Measurements from ENCODE around the gene CAPN13. TPM values are rescaled to one million over a fixed set of nuclear protein-coding genes. Genes with fewer than 3 reads are reported as not detected.
A peak's percentile ranks its signal among the peaks of the same experiment; 100 is the strongest.

CAPN13 gene
- total RNA-seq, 2 donors from 2014 or later: 1.1 TPM; not detected in 1

DNA sequence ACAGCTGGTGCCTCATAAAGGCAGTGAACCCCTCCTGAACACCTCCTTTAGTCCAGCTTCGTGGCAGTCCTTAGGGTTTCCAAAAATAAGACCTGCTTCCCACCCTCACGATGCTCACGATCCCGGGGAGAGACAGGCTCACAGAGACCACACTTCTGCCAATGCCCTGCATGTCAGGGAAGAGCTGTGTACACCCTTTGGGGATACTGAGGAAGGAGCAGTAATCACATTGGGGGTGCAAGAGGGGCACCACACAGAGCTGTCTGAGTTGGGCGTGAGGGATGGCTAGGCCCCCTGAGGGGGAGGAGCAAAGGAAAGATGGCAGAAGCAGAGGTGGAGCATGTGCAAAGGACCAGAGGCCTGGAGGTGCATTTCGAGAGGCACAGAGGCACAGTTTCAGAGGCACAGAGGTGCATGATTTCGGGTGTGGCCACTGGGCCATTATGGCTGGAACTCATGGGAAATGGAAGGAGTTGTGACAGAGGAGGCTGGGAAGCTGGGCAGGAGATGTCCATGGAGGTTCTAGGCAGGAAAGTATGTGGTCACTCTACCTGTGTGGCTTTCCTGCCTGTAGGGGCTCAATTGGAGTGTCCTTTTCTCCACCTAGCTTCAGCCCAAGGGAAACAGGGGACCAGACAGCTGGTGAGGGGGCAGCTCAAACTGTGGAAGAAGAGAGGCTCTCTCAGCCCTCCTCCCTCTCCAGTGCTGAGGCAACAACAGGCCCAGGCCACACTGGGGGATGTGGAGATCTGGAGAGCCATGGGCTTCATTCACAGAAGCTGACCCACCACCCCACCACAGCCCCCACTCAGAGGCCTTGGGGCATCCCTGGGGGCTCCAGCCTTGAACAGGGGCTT, 115.9 kb downstream of the CAPN13 start:
- Histone ChIP-seq H3K36me3 (no peaks in the 10 kb centered on the region), H3K4me1 (ENCODE audit: control insufficient read depth in 1 of 2, low read depth in 2 of 2) (peaks cover 37 to 91% of the 10 kb centered on the region in 2 donors), H3K4me3 (no peak overlapping the region), H3K27me3 (replicated peaks; ENCODE audit: insufficient read depth) (no peaks in the 10 kb centered on the region), H3K27ac (peak overlapping the region; percentile 97 to 99), H3K9me3 (no peaks in the 10 kb centered on the region)
- TF ChIP-seq, protein P1, sequence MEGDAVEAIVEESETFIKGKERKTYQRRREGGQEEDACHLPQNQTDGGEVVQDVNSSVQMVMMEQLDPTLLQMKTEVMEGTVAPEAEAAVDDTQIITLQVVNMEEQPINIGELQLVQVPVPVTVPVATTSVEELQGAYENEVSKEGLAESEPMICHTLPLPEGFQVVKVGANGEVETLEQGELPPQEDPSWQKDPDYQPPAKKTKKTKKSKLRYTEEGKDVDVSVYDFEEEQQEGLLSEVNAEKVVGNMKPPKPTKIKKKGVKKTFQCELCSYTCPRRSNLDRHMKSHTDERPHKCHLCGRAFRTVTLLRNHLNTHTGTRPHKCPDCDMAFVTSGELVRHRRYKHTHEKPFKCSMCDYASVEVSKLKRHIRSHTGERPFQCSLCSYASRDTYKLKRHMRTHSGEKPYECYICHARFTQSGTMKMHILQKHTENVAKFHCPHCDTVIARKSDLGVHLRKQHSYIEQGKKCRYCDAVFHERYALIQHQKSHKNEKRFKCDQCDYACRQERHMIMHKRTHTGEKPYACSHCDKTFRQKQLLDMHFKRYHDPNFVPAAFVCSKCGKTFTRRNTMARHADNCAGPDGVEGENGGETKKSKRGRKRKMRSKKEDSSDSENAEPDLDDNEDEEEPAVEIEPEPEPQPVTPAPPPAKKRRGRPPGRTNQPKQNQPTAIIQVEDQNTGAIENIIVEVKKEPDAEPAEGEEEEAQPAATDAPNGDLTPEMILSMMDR (IDR thresholded peaks at IDR 0.05): no peak
- DNase-seq (ENCODE audit: low spot score): no peak
- no peak for ATAC-seq (ENCODE audit: insufficient number of reproducible peaks, low FRiP score, low read depth)

DNA sequence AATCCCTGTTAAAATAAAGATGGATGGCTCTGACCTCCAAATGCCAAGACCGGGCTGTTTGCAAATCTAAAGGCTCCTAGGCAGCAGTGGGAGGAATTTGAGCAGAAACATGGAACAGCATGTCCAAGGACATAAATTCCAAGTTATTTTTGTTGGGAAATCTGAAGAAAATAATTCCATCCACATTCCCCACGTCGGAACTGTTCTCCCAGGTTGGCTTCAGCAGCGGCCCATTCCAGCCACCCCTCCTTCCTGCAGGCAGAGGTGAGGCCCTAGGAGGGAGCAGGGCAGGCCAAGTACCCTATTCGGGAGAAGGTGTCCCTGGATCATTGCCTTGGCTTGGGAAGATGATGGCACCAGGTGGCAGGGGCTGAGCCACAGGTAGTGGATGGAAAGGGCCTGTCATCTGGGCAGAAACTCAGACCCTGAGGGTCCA, 117.1 kb downstream of the CAPN13 start:
- no peaks in the 10 kb centered on the region for H3K27me3 ChIP-seq (replicated peaks; ENCODE audit: insufficient read depth)
- no peak overlapping the region for H3K4me3 ChIP-seq
- peaks cover 34 to 93% of the 10 kb centered on the region in 2 donors for H3K4me1 ChIP-seq (ENCODE audit: control insufficient read depth in 1 of 2, low read depth in 2 of 2)
- DNase-seq (ENCODE audit: low spot score): no peak
- H3K36me3 ChIP-seq: no peaks in the 10 kb centered on the region
- TF ChIP-seq, protein P1 (IDR thresholded peaks at IDR 0.05): no peak
- peak; percentile 64 for ATAC-seq (ENCODE audit: insufficient number of reproducible peaks, low FRiP score, low read depth)
- no peaks in the 10 kb centered on the region for H3K9me3 ChIP-seq
- H3K27ac ChIP-seq: peak overlapping the region; percentile 97 to 99

GRCh38 chr2:30689496-30690125, 117.6 kb downstream of the CAPN13 start:
- Histone ChIP-seq H3K4me1 (ENCODE audit: control insufficient read depth in 1 of 2, low read depth in 2 of 2) (peaks cover 30 to 88% of the 10 kb centered on the region in 2 donors), H3K27ac (peak overlapping the region; percentile 97 to 99), H3K4me3 (no peak overlapping the region), H3K9me3 (no peaks in the 10 kb centered on the region), H3K27me3 (replicated peaks; ENCODE audit: insufficient read depth) (no peaks in the 10 kb centered on the region), H3K36me3 (no peaks in the 10 kb centered on the region)
- DNase-seq (ENCODE audit: low spot score): no peak
- no peak for ATAC-seq (ENCODE audit: insufficient number of reproducible peaks, low FRiP score, low read depth)
- TF ChIP-seq, protein P1 (IDR thresholded peaks at IDR 0.05): no peak

- TF ChIP-seq, protein P1 (IDR thresholded peaks at IDR 0.05): no peak
- Histone ChIP-seq H3K9me3 (no peaks in the 10 kb centered on the region), H3K27ac (peak overlapping the region; percentile 97 to 99), H3K27me3 (replicated peaks; ENCODE audit: insufficient read depth) (no peaks in the 10 kb centered on the region), H3K36me3 (no peaks in the 10 kb centered on the region), H3K4me3 (no peak overlapping the region), H3K4me1 (ENCODE audit: control insufficient read depth in 1 of 2, low read depth in 2 of 2) (peaks cover 25 to 81% of the 10 kb centered on the region in 2 donors)
- no peak for DNase-seq (ENCODE audit: low spot score)
- peak; percentile 39 for ATAC-seq (ENCODE audit: insufficient number of reproducible peaks, low FRiP score, low read depth)
Observed at GRCh38 chr2:30688956-30689401, 118.3 kb downstream of the CAPN13 start.

GRCh38 chr2:30686669-30687068, 120.6 kb downstream of the CAPN13 start:
- DNase-seq (ENCODE audit: low spot score) (no peak), ATAC-seq (ENCODE audit: insufficient number of reproducible peaks, low FRiP score, low read depth) (no peak)

More at GRCh38 chr2:30686669-30687068, 120.6 kb downstream of the CAPN13 start:
- TF ChIP-seq, protein P1 (IDR thresholded peaks at IDR 0.05): no peak
- Histone ChIP-seq H3K9me3 (no peaks in the 10 kb centered on the region), H3K4me1 (ENCODE audit: control insufficient read depth in 1 of 2, low read depth in 2 of 2) (peaks cover 20 to 58% of the 10 kb centered on the region in 2 donors), H3K4me3 (no peak overlapping the region), H3K36me3 (no peaks in the 10 kb centered on the region), H3K27me3 (replicated peaks; ENCODE audit: insufficient read depth) (no peaks in the 10 kb centered on the region), H3K27ac (peak overlapping the region in 1 of 2 donors; percentile 27)

Data from thoracic aorta (tissue), 2 donors.